ENCODE data around the gene PDE11A.

The PDE11A gene

DNA sequence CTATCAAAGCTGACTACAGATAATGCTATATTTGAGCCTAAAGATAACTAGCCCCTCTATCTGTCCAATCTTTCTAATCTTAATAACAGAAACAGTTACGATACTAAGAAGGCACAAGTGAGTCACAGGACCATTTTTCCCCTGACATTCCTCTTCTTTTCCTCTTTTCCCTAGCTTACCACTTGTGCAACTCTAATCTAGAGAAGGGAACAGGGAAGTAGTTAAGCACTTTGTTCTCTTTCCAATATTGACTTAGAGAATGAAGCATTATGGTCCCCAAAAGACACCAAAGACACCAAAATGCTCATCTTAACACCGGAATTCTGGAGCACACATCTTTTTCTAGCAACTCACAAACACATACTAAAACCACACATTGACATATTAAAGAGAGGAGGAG lies 1.8 kb downstream of the PDE11A start:
- Histone ChIP-seq H3K9me3 (ENCODE audit: insufficient read depth, low read length, severe bottlenecking) (no peaks in the 10 kb centered on the region), H3K4me2 (ENCODE audit: insufficient read depth, low read length) (no peak overlapping the region), H3K9ac (ENCODE audit: low read depth, low read length) (no peak overlapping the region), H2AFZ (ENCODE audit: low read depth, low read length) (no peak overlapping the region), H3K36me3 (ENCODE audit: insufficient read depth, low read length) (no peaks in the 10 kb centered on the region), H3K27me3 (ENCODE audit: insufficient read depth, low read length, poor library complexity) (peaks cover 16% of the 10 kb centered on the region), H4K20me1 (ENCODE audit: insufficient read depth, low read length) (no peaks in the 10 kb centered on the region), H3K4me3 (ENCODE audit: low read depth in 1 of 2, low read length in 2 of 2) (no peak overlapping the region), H3K4me1 (ENCODE audit: insufficient read depth, low read length) (no peaks in the 10 kb centered on the region), H3K79me2 (ENCODE audit: insufficient read depth, low read length) (no peaks in the 10 kb centered on the region), H3K27ac (ENCODE audit: low read length) (no peak overlapping the region)
- ATAC-seq (ENCODE audit: insufficient read depth, low read depth) (no peak), DNase-seq (no peak)
- TF ChIP-seq, protein P1, sequence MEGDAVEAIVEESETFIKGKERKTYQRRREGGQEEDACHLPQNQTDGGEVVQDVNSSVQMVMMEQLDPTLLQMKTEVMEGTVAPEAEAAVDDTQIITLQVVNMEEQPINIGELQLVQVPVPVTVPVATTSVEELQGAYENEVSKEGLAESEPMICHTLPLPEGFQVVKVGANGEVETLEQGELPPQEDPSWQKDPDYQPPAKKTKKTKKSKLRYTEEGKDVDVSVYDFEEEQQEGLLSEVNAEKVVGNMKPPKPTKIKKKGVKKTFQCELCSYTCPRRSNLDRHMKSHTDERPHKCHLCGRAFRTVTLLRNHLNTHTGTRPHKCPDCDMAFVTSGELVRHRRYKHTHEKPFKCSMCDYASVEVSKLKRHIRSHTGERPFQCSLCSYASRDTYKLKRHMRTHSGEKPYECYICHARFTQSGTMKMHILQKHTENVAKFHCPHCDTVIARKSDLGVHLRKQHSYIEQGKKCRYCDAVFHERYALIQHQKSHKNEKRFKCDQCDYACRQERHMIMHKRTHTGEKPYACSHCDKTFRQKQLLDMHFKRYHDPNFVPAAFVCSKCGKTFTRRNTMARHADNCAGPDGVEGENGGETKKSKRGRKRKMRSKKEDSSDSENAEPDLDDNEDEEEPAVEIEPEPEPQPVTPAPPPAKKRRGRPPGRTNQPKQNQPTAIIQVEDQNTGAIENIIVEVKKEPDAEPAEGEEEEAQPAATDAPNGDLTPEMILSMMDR (IDR thresholded peaks at IDR 0.05; ENCODE audit: borderline replicate concordance, extremely low read depth, low read length, poor library complexity, severe bottlenecking), result no peak
- no peak for TF ChIP-seq EZH2 (IDR thresholded peaks at IDR 0.05; ENCODE audit: borderline replicate concordance, low read depth, low read length, severe bottlenecking)

DNA sequence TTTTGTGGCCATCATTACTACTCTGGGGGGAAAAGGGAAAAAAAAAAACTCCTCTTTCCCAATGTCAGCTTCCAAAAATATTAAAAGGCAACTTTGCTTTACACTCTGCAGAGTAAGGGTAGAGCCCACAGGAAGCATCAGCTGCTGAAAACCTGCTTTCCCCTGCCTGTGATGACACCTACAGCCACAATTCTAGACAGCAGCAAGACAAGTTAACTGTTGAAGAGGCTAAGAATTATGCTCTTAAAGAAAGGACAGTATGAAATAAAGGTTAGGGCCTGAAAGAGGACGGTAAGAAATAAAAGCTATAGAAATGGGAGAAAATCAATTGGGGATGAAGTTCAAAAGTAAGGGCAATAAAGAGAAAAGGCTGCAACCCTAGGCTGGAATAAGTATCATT lies 3.0 kb downstream of the PDE11A start:
- Histone ChIP-seq H3K4me3 (ENCODE audit: low read depth in 1 of 2, low read length in 2 of 2) (no peak overlapping the region), H3K27me3 (ENCODE audit: insufficient read depth, low read length, poor library complexity) (peaks cover 19% of the 10 kb centered on the region), H3K27ac (ENCODE audit: low read length) (no peak overlapping the region), H2AFZ (ENCODE audit: low read depth, low read length) (no peak overlapping the region), H3K4me2 (ENCODE audit: insufficient read depth, low read length) (no peak overlapping the region), H3K9ac (ENCODE audit: low read depth, low read length) (no peak overlapping the region), H4K20me1 (ENCODE audit: insufficient read depth, low read length) (no peaks in the 10 kb centered on the region), H3K4me1 (ENCODE audit: insufficient read depth, low read length) (no peaks in the 10 kb centered on the region), H3K79me2 (ENCODE audit: insufficient read depth, low read length) (no peaks in the 10 kb centered on the region), H3K36me3 (ENCODE audit: insufficient read depth, low read length) (no peaks in the 10 kb centered on the region), H3K9me3 (ENCODE audit: insufficient read depth, low read length, severe bottlenecking) (no peaks in the 10 kb centered on the region)
- ATAC-seq (ENCODE audit: insufficient read depth, low read depth), result no peak
- no peak for DNase-seq
- TF ChIP-seq EZH2 (IDR thresholded peaks at IDR 0.05; ENCODE audit: borderline replicate concordance, low read depth, low read length, severe bottlenecking), result no peak

DNA sequence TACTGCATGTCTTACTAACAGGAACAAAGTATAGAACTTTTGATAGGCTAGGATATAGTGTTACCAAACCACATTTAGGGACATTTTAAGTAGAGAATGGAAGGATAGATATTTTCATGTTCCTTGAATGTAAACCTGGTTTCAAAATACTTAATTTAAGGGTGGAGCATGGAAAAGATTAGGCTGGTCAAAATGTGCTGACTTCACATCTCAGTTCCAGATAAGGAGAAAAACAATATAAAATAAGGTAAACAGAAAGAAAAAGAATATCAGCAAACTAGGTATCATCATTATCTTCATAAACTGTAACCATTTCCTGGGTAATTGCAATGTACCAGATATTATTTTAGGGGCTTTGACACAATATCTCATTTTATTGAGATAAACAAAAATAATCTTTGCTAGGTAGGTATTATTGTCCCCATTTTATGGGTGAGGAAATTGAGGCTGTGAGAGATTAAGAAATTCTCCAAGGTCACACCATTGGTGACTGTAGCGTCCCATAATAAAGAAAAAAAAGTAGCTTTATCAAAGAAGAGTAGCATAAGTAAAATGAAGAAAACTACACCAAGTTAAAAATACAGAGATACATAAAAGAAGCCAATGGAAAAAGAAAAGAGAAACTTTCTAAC lies 3.6 kb downstream of the PDE11A start:
- Histone ChIP-seq H3K9me3 (ENCODE audit: insufficient read depth, low read length, severe bottlenecking) (no peaks in the 10 kb centered on the region), H3K79me2 (ENCODE audit: insufficient read depth, low read length) (no peaks in the 10 kb centered on the region), H3K9ac (ENCODE audit: low read depth, low read length) (no peak overlapping the region), H3K36me3 (ENCODE audit: insufficient read depth, low read length) (no peaks in the 10 kb centered on the region), H3K4me3 (ENCODE audit: low read depth in 1 of 2, low read length in 2 of 2) (no peak overlapping the region), H3K4me2 (ENCODE audit: insufficient read depth, low read length) (no peak overlapping the region), H3K27me3 (ENCODE audit: insufficient read depth, low read length, poor library complexity) (peaks cover 19% of the 10 kb centered on the region), H3K27ac (ENCODE audit: low read length) (no peak overlapping the region), H4K20me1 (ENCODE audit: insufficient read depth, low read length) (no peaks in the 10 kb centered on the region), H2AFZ (ENCODE audit: low read depth, low read length) (no peak overlapping the region), H3K4me1 (ENCODE audit: insufficient read depth, low read length) (no peaks in the 10 kb centered on the region)
- DNase-seq (no peak), ATAC-seq (ENCODE audit: insufficient read depth, low read depth) (no peak)
- TF ChIP-seq, protein P1 (IDR thresholded peaks at IDR 0.05; ENCODE audit: borderline replicate concordance, extremely low read depth, low read length, poor library complexity, severe bottlenecking), result no peak
- no peak for TF ChIP-seq EZH2 (IDR thresholded peaks at IDR 0.05; ENCODE audit: borderline replicate concordance, low read depth, low read length, severe bottlenecking)

DNA sequence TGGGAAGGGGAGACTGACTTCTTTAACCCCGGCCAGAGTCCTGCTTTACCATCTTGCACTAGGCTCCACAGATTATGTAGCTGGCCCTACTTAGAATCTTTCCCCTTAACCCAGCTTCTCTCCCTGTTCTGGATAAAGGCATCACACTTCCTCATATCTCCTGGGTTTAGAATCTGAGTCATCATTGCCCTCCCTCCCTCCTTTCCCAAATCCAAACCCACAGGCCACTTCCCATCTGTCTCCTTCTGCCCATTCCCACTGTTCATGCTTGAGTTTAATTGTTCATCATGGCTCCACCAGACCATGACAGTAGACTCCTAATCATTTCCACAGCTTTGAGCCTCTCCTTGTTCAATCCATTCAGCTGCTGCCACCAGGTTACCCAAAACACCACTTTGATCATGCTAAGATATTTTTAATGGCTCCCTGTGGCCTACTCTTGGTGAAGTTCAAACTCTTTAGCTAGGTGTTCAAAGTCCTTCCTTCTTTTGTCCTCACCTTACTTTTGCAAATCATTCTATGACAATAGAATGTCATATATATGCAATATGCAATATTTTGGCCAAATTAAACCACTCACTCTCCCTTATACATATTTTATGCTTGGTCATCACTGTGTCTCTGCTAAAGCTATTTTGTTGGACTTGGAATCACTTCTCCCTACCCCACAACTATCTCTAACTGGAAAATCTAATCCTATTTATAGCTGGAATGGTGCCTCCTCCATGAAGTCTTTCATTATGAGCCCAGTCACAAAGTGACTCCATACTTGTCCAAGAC lies 5.5 kb downstream of the PDE11A start:
- DNase-seq (no peak), ATAC-seq (ENCODE audit: insufficient read depth, low read depth) (no peak)
- H3K79me2 ChIP-seq (ENCODE audit: insufficient read depth, low read length), result no peaks in the 10 kb centered on the region
- TF ChIP-seq, protein P1 (IDR thresholded peaks at IDR 0.05; ENCODE audit: borderline replicate concordance, extremely low read depth, low read length, poor library complexity, severe bottlenecking), result no peak
- no peak for TF ChIP-seq EZH2 (IDR thresholded peaks at IDR 0.05; ENCODE audit: borderline replicate concordance, low read depth, low read length, severe bottlenecking)
- no peaks in the 10 kb centered on the region for H3K4me1 ChIP-seq (ENCODE audit: insufficient read depth, low read length)
- H2AFZ ChIP-seq (ENCODE audit: low read depth, low read length), result no peak overlapping the region
- no peaks in the 10 kb centered on the region for H3K36me3 ChIP-seq (ENCODE audit: insufficient read depth, low read length)
- no peaks in the 10 kb centered on the region for H3K9me3 ChIP-seq (ENCODE audit: insufficient read depth, low read length, severe bottlenecking)
- H3K4me3 ChIP-seq (ENCODE audit: low read depth in 1 of 2, low read length in 2 of 2), result no peak overlapping the region
- H3K27ac ChIP-seq (ENCODE audit: low read length), result no peak overlapping the region
- no peak overlapping the region for H3K9ac ChIP-seq (ENCODE audit: low read depth, low read length)
- no peak overlapping the region for H3K4me2 ChIP-seq (ENCODE audit: insufficient read depth, low read length)
- H3K27me3 ChIP-seq (ENCODE audit: insufficient read depth, low read length, poor library complexity), result peaks cover 13% of the 10 kb centered on the region
- no peaks in the 10 kb centered on the region for H4K20me1 ChIP-seq (ENCODE audit: insufficient read depth, low read length)

Measured in DND-41 (cell line).